Neural progenitor cell (in vitro differentiated cells): ENCODE results near the gene CRELD2.

ENCODE experiments used
- EZH2 ChIP-seq: fragments of 200-600 bp; sonication (generic); IDR thresholded peaks from 2 replicates; pipeline ENCODE4 v1.6.1; 2017; ENCODE audit warnings: antibody characterized with exemption, mild to moderate bottlenecking, moderate library complexity
- EZH2phosphoT487 ChIP-seq: fragments of 200-600 bp; sonication (generic); IDR thresholded peaks from 2 replicates; pipeline ENCODE4 v1.6.1; 2017; ENCODE audit warnings: antibody characterized with exemption
- TF ChIP-seq, protein P1 (sequence below): fragments of 200-600 bp; sonication (generic); IDR thresholded peaks from 2 replicates; pipeline ENCODE4 v1.5.1; 2017; ENCODE audit warnings: antibody characterized with exemption, mild to moderate bottlenecking

DNA sequence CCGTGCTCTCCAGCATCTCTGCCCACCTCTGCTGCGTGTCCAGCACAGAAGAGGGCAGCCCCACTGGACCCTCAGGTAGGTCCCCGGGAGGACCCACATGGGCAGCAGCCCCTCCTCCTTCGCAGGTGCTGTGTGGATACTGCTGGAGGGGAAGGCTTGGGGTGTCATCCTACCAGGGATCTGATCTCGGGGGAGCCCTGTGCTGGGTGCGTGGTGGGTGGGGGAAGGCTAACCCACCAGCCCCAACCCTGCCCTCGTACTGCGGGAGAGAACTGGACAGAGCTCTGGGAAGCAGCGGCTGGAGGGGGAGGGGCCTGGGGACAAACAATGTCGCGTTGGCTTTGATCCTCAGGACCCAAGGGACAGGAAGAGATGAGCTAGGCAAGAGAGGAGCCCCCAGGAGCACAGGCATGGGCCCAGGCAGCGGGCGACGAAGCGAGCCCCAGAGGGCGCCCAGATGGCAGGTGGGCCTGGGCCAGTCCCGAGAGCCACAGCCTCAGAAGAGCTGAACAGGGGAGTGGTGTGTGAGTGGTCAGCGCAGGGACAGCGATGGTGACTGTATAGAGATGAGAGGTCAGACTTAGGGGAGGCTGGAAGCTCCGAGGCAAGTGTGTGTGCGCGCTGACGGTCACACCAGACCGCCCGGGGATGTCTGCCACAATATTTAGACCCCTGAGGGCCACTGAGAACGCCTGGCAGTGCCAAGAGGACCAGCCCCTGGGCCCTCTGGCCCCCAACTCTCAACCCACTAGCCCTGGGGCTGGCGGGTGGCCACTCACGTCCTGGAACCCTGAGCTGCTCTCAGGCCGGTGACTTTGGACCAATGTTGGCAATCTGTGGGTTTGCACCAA is 40.7 kb downstream of the CRELD2 start:
- TF ChIP-seq, protein P1, sequence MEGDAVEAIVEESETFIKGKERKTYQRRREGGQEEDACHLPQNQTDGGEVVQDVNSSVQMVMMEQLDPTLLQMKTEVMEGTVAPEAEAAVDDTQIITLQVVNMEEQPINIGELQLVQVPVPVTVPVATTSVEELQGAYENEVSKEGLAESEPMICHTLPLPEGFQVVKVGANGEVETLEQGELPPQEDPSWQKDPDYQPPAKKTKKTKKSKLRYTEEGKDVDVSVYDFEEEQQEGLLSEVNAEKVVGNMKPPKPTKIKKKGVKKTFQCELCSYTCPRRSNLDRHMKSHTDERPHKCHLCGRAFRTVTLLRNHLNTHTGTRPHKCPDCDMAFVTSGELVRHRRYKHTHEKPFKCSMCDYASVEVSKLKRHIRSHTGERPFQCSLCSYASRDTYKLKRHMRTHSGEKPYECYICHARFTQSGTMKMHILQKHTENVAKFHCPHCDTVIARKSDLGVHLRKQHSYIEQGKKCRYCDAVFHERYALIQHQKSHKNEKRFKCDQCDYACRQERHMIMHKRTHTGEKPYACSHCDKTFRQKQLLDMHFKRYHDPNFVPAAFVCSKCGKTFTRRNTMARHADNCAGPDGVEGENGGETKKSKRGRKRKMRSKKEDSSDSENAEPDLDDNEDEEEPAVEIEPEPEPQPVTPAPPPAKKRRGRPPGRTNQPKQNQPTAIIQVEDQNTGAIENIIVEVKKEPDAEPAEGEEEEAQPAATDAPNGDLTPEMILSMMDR: no peak
- TF ChIP-seq EZH2: no peak
- no peak for TF ChIP-seq EZH2phosphoT487
